ENCODE measurements around the gene BABAM2.

The BABAM2 gene

GRCh38 chr2:27907547-27907946 lies 17.0 kb downstream of the BABAM2 start:
- H3K4me2 ChIP-seq (ENCODE audit: low read depth, low read length, poor library complexity, severe bottlenecking) = no peak overlapping the region
- no peak overlapping the region for H3K27ac ChIP-seq (ENCODE audit: low read depth, low read length)
- no peak overlapping the region for H2AFZ ChIP-seq (ENCODE audit: low read depth, low read length, severe bottlenecking)
- peaks cover 21% of the 10 kb centered on the region for H3K79me2 ChIP-seq (ENCODE audit: insufficient read depth, low read length)
- no peak overlapping the region for H3K9ac ChIP-seq (ENCODE audit: low read length)
- H4K20me1 ChIP-seq (ENCODE audit: low read depth, low read length) = no peaks in the 10 kb centered on the region
- no peaks in the 10 kb centered on the region for H3K9me3 ChIP-seq (ENCODE audit: insufficient read depth, low read length)
- no peaks in the 10 kb centered on the region for H3K9me2 ChIP-seq (replicated peaks; ENCODE audit: insufficient read depth, low read length)
- no peaks in the 10 kb centered on the region for H3K27me3 ChIP-seq (ENCODE audit: low read length)
- TF ChIP-seq EZH2phosphoT487 (conservative IDR thresholded peaks at IDR 0.05; ENCODE audit: low read length) = no peak
- no peak for TF ChIP-seq CTCF (IDR thresholded peaks at IDR 0.05; ENCODE audit: insufficient read depth, low read length, poor library complexity, severe bottlenecking)
- no peaks in the 10 kb centered on the region for H3F3A ChIP-seq (ENCODE audit: insufficient read depth)
- H3K36me3 ChIP-seq (ENCODE audit: low read length) = peaks cover 2% of the 10 kb centered on the region; the same call in 1 of the 2 replicates
- H3K4me3 ChIP-seq (ENCODE audit: insufficient read depth, low read length, poor library complexity, severe bottlenecking) = no peak overlapping the region

GRCh38 chr2:27909901-27910300 lies 19.4 kb downstream of the BABAM2 start:
- no peak overlapping the region for H3K4me2 ChIP-seq (ENCODE audit: low read depth, low read length, poor library complexity, severe bottlenecking)
- no peak overlapping the region for H3K9ac ChIP-seq (ENCODE audit: low read length)
- H3K79me2 ChIP-seq (ENCODE audit: insufficient read depth, low read length) = peaks cover 13% of the 10 kb centered on the region; the same call in 1 of the 2 replicates
- H3K4me3 ChIP-seq (ENCODE audit: insufficient read depth, low read length, poor library complexity, severe bottlenecking) = no peak overlapping the region
- no peaks in the 10 kb centered on the region for H3K9me2 ChIP-seq (replicated peaks; ENCODE audit: insufficient read depth, low read length)
- H2AFZ ChIP-seq (ENCODE audit: low read depth, low read length, severe bottlenecking) = no peak overlapping the region
- no peaks in the 10 kb centered on the region for H3F3A ChIP-seq (ENCODE audit: insufficient read depth)
- no peak for TF ChIP-seq CTCF (IDR thresholded peaks at IDR 0.05; ENCODE audit: insufficient read depth, low read length, poor library complexity, severe bottlenecking)
- TF ChIP-seq EZH2phosphoT487 (conservative IDR thresholded peaks at IDR 0.05; ENCODE audit: low read length) = no peak
- H3K27me3 ChIP-seq (ENCODE audit: low read length) = no peaks in the 10 kb centered on the region
- no peaks in the 10 kb centered on the region for H3K36me3 ChIP-seq (ENCODE audit: low read length)
- H3K9me3 ChIP-seq (ENCODE audit: insufficient read depth, low read length) = no peaks in the 10 kb centered on the region
- no peaks in the 10 kb centered on the region for H4K20me1 ChIP-seq (ENCODE audit: low read depth, low read length)
- H3K27ac ChIP-seq (ENCODE audit: low read depth, low read length) = no peak overlapping the region

- Histone ChIP-seq H3K27ac (ENCODE audit: low read depth, low read length) (no peak overlapping the region), H4K20me1 (ENCODE audit: low read depth, low read length) (no peaks in the 10 kb centered on the region), H3K27me3 (ENCODE audit: low read length) (no peaks in the 10 kb centered on the region), H3K9me3 (ENCODE audit: insufficient read depth, low read length) (no peaks in the 10 kb centered on the region), H3K9me2 (replicated peaks; ENCODE audit: insufficient read depth, low read length) (no peaks in the 10 kb centered on the region), H3K79me2 (ENCODE audit: insufficient read depth, low read length) (peaks cover 16% of the 10 kb centered on the region; the same call in 1 of the 2 replicates), H2AFZ (ENCODE audit: low read depth, low read length, severe bottlenecking) (no peak overlapping the region), H3K4me2 (ENCODE audit: low read depth, low read length, poor library complexity, severe bottlenecking) (no peak overlapping the region), H3K36me3 (ENCODE audit: low read length) (no peaks in the 10 kb centered on the region), H3K9ac (ENCODE audit: low read length) (no peak overlapping the region), H3K4me3 (ENCODE audit: insufficient read depth, low read length, poor library complexity, severe bottlenecking) (no peak overlapping the region), H3F3A (ENCODE audit: insufficient read depth) (no peaks in the 10 kb centered on the region)
- TF ChIP-seq CTCF (IDR thresholded peaks at IDR 0.05; ENCODE audit: insufficient read depth, low read length, poor library complexity, severe bottlenecking) (no peak), EZH2phosphoT487 (conservative IDR thresholded peaks at IDR 0.05; ENCODE audit: low read length) (no peak)
Observed at GRCh38 chr2:27911458-27912210, 21.1 kb downstream of the BABAM2 start.

Data from SU-DHL-6 (cell line).